Measurements from ENCODE around the gene KLRD1.
A peak's percentile ranks its signal among the peaks of the same experiment; 100 is the strongest.
"Not testable (repeated sequence)": the region's sequence is repeated elsewhere in the genome, so short reads cannot be mapped to it uniquely, and the experiment has no call there.

Gene KLRD1

DNA sequence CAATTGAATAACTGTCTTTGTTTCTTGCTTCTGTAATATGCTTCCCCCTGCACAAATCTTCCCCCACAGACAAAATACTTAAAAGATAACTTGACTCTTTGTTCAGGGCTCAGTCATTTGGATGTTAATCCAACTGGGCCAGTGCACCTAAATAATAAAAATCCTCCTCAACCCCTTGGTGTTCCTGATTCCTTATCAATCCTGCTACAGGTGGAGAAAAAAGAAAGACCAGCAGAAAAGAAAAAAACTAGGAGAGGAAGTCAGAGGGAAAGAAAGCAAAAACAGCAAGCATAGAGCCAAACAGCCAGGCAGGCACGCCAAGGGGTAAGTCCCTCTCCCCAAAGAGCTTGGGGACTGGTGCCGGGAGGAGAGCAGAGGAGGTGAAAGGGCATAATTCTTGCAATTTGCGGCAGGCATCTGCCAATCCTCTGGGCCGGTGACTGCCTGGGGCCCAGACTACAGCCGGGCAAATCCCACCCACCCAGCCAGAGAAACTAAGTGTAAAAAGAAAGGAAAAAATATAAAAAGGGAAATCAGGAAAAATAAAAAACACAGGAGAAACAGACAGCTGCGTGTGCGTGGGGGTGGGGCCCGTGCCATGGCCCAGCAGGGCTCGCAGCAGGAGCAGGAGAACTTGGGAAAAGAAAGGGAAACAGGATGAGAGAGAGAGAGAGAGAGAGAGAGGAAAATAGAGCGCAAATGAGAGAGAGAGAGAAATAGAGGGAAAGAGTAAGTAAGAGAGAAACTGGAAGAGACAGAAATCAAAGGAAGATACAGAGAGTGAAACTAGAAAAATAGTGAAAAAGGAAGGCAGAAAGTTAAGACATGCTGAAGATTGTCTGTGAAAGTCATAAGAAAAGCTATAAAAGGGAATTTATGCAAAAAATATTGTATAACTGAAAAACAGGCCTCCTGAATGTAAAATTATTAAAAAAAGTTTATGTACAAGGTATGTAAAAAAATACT lies 60.8 kb downstream of the KLRD1 start:
- H3K4me2 ChIP-seq (ENCODE audit: low read length) = no peak overlapping the region

GRCh38 chr12:10369557-10370415 lies 62.1 kb downstream of the KLRD1 start:
- TF ChIP-seq, protein P1, sequence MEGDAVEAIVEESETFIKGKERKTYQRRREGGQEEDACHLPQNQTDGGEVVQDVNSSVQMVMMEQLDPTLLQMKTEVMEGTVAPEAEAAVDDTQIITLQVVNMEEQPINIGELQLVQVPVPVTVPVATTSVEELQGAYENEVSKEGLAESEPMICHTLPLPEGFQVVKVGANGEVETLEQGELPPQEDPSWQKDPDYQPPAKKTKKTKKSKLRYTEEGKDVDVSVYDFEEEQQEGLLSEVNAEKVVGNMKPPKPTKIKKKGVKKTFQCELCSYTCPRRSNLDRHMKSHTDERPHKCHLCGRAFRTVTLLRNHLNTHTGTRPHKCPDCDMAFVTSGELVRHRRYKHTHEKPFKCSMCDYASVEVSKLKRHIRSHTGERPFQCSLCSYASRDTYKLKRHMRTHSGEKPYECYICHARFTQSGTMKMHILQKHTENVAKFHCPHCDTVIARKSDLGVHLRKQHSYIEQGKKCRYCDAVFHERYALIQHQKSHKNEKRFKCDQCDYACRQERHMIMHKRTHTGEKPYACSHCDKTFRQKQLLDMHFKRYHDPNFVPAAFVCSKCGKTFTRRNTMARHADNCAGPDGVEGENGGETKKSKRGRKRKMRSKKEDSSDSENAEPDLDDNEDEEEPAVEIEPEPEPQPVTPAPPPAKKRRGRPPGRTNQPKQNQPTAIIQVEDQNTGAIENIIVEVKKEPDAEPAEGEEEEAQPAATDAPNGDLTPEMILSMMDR (IDR thresholded peaks at IDR 0.05) = no peak
- Histone ChIP-seq H3K9me3 (ENCODE audit: control insufficient read depth, low read length) (no peaks in the 10 kb centered on the region), H3K27me3 (ENCODE audit: control insufficient read depth, insufficient read depth, low read length) (no peaks in the 10 kb centered on the region), H3K9ac (no peak overlapping the region), H3K4me3 (ENCODE audit: low read depth, low read length) (no peak overlapping the region), H3K4me1 (peaks cover 19% of the 10 kb centered on the region), H3K36me3 (ENCODE audit: control insufficient read depth, insufficient read depth, low read length) (no peaks in the 10 kb centered on the region), H3K79me2 (no peaks in the 10 kb centered on the region), H3K4me2 (ENCODE audit: low read length) (no peak overlapping the region), H3K27ac (no peak overlapping the region), H2AFZ (no peak overlapping the region)

More for the DNA sequence above, 60.8 kb downstream of the KLRD1 start:
- H3K27me3 ChIP-seq (ENCODE audit: control insufficient read depth, insufficient read depth, low read length) = no peaks in the 10 kb centered on the region
- peak overlapping the region; percentile 66 for H2AFZ ChIP-seq
- H3K4me3 ChIP-seq (ENCODE audit: low read depth, low read length) = no peak overlapping the region
- TF ChIP-seq, protein P1 (IDR thresholded peaks at IDR 0.05) = no peak
- H3K4me1 ChIP-seq = peaks cover 19% of the 10 kb centered on the region
- H3K9me3 ChIP-seq (ENCODE audit: control insufficient read depth, low read length) = no peaks in the 10 kb centered on the region
- no peaks in the 10 kb centered on the region for H3K36me3 ChIP-seq (ENCODE audit: control insufficient read depth, insufficient read depth, low read length)
- peak overlapping the region; percentile 92 for H3K27ac ChIP-seq
- no peak overlapping the region for H3K9ac ChIP-seq
- no peaks in the 10 kb centered on the region for H3K79me2 ChIP-seq

GRCh38 chr12:10371893-10372535 lies 64.3 kb downstream of the KLRD1 start:
- not testable (repeated sequence) for H2AFZ ChIP-seq; H3K4me1 ChIP-seq; H3K27ac ChIP-seq; H3K9ac ChIP-seq; H3K9me3 ChIP-seq (ENCODE audit: control insufficient read depth, low read length); H3K4me2 ChIP-seq (ENCODE audit: low read length); H3K79me2 ChIP-seq; H3K36me3 ChIP-seq (ENCODE audit: control insufficient read depth, insufficient read depth, low read length); H3K27me3 ChIP-seq (ENCODE audit: control insufficient read depth, insufficient read depth, low read length); H3K4me3 ChIP-seq (ENCODE audit: low read depth, low read length)

DNA sequence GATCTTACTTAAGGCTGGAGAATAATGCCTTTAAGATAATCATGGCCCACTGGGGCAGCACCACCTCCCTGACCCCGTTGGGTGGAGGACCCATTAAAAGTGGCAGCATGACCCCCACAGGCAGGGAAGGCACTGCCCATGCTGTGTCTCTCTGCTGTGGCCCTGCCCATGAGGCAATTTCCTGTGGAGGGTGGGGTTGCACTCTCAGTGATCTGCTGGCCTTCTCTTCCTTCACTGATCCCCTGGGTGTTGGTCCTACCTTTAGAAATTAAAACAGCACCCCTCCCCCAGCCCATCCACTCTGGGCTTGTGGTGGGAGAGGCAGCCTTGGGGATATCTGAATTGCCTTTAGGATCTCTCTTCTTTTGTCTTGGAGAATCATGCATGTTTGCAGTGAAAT lies 64.9 kb downstream of the KLRD1 start:
- Histone ChIP-seq H3K27ac (no peak overlapping the region), H3K27me3 (ENCODE audit: control insufficient read depth, insufficient read depth, low read length) (no peaks in the 10 kb centered on the region), H3K9me3 (ENCODE audit: control insufficient read depth, low read length) (no peaks in the 10 kb centered on the region), H3K79me2 (no peaks in the 10 kb centered on the region), H3K4me1 (peaks cover 1% of the 10 kb centered on the region), H3K36me3 (ENCODE audit: control insufficient read depth, insufficient read depth, low read length) (no peaks in the 10 kb centered on the region), H2AFZ (no peak overlapping the region), H3K4me3 (ENCODE audit: low read depth, low read length) (no peak overlapping the region), H3K4me2 (ENCODE audit: low read length) (no peak overlapping the region), H3K9ac (no peak overlapping the region)
- TF ChIP-seq, protein P1 (IDR thresholded peaks at IDR 0.05) = no peak

- H3K4me3 ChIP-seq (ENCODE audit: low read depth, low read length) = no peak overlapping the region
- no peak overlapping the region for H3K4me2 ChIP-seq (ENCODE audit: low read length)
- no peak overlapping the region for H3K27ac ChIP-seq
- no peaks in the 10 kb centered on the region for H3K27me3 ChIP-seq (ENCODE audit: control insufficient read depth, insufficient read depth, low read length)
- no peak overlapping the region for H2AFZ ChIP-seq
- H3K9ac ChIP-seq = no peak overlapping the region
- no peaks in the 10 kb centered on the region for H3K9me3 ChIP-seq (ENCODE audit: control insufficient read depth, low read length)
- no peaks in the 10 kb centered on the region for H3K36me3 ChIP-seq (ENCODE audit: control insufficient read depth, insufficient read depth, low read length)
- no peaks in the 10 kb centered on the region for H3K4me1 ChIP-seq
- TF ChIP-seq, protein P1 (IDR thresholded peaks at IDR 0.05) = no peak
- no peaks in the 10 kb centered on the region for H3K79me2 ChIP-seq
These were observed 67.0 kb downstream of the KLRD1 start for GRCh38 chr12:10374624-10375018.

DNA sequence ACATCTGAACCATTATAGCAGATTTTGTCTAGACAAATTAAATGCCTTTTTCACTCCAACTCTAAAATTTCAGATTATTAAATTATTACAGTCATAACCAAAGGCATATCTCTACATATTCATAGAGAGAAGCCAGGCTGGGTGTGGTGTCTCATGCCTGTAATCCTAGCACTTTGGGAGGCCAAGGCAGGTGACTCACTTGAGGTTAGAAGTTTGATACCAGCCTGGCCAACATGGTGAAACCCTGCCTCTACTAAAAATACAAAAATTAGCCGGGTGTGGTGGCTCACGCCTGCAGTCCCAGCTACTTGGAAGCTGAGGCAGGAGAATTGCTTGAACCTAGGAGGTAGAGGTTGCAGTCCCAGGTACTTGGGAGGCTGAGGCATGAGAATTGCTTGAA lies 71.1 kb downstream of the KLRD1 start:
- not testable (repeated sequence) for H2AFZ ChIP-seq; H3K27me3 ChIP-seq (ENCODE audit: control insufficient read depth, insufficient read depth, low read length); H3K27ac ChIP-seq; H3K4me2 ChIP-seq (ENCODE audit: low read length); H3K4me1 ChIP-seq; H3K4me3 ChIP-seq (ENCODE audit: low read depth, low read length); H3K79me2 ChIP-seq; H3K36me3 ChIP-seq (ENCODE audit: control insufficient read depth, insufficient read depth, low read length); H3K9ac ChIP-seq; H3K9me3 ChIP-seq (ENCODE audit: control insufficient read depth, low read length)

Data from parathyroid adenoma (tissue), 2 donors.